Left cardiac atrium (tissue), 4 donors: ENCODE measurements around the gene KRT77. TPM values are rescaled to one million over a fixed set of nuclear protein-coding genes. Genes with fewer than 3 reads are reported as not detected.

ENCODE experiments used
- ATAC-seq, 2 donors: fragments of 200-7000 bp; cut with Tn5 transposase; one replicate each; pipeline ENCODE4 v1.9.1; 2020; ENCODE audit warnings: mild to moderate bottlenecking in 2 of 2, moderate library complexity in 2 of 2
- DNase-seq: peaks from one replicate; pipeline ENCODE4 v3.0.0-alpha.2; 2020
- intact Hi-C, 2 donors: fragments of 100-400 bp; cut with DNase I; formaldehyde crosslinking; loops; one replicate each; pipeline versions ENCODE4 v1.14.1 to v1.15.1; 2022 to 2023
- total RNA-seq, 2 donors: library from RNA; stranded (reverse); fragmentation: NEBNext Ultra II Directional; extraction: Animal tissue kit (Norgen Biotek cat#: 25700); gene quantifications; one replicate each; pipeline ENCODE4 v1.2.1, GENCODE V29; 2021
- donor health status: DM: no; HTN: yes; CAD: no.
- donor health status: DM: no; HTN: yes; CAD: no; lungs with severe emphysema.
- donor health status: DM: yes; HTN: yes; CAD: no.
- donor health status: Dilated cardiomyopathy.

Gene KRT77
- total RNA-seq, 2 donors from 2014 or later, result not detected

GRCh38 chr12:52645120-52645761 is 58.1 kb downstream of the KRT77 start:
- no peak for DNase-seq
- intact Hi-C loops, result no loop called here
- ATAC-seq, result peak in 1 of 2 donors; percentile 38

GRCh38 chr12:52644078-52644415 is 59.3 kb downstream of the KRT77 start:
- DNase-seq (no peak), ATAC-seq (no peak)
- intact Hi-C loops, result no loop called here

- no peak for DNase-seq
These were observed 59.9 kb downstream of the KRT77 start for GRCh38 chr12:52643233-52644077.

GRCh38 chr12:52641468-52641867 is 61.9 kb downstream of the KRT77 start:
- DNase-seq (no peak), ATAC-seq (no peak)
- intact Hi-C loops, result no loop called here

More at GRCh38 chr12:52643233-52644077, 59.9 kb downstream of the KRT77 start:
- no peak for ATAC-seq
- intact Hi-C loops, result no loop called here

Other genes with a start within 250 kb of the KRT77 start
- gene KRT6C, start 229.7 kb downstream of the KRT77 start, total RNA-seq, result not detected
- gene KRT6A, start 210.3 kb downstream of the KRT77 start, total RNA-seq, result 1 to 10 TPM in 1 of 2 donors, under 1 TPM in 1; 0.24 to 1.2 TPM
- gene KRT5, start 183.1 kb downstream of the KRT77 start, total RNA-seq, result 1 to 10 TPM; 1.2 to 4.6 TPM
- gene KRT71, start 150.4 kb downstream of the KRT77 start, total RNA-seq, result not detected
- not detected for gene KRT74, start 129.7 kb downstream of the KRT77 start, total RNA-seq
- not detected for gene KRT72, start 102.1 kb downstream of the KRT77 start, total RNA-seq
- not detected for gene KRT73, start 85.0 kb downstream of the KRT77 start, total RNA-seq
- not detected for gene KRT2, start 51.3 kb downstream of the KRT77 start, total RNA-seq
- gene KRT1, start 23.1 kb downstream of the KRT77 start, total RNA-seq, result under 1 TPM in 1 of 2 donors, not detected in 1; 0.18 TPM
- gene KRT76, start 73.8 kb upstream of the KRT77 start, total RNA-seq, result not detected
- not detected for gene KRT3, start 92.6 kb upstream of the KRT77 start, total RNA-seq
- not detected for gene KRT4, start 110.6 kb upstream of the KRT77 start, total RNA-seq
- gene KRT79, start 130.8 kb upstream of the KRT77 start, total RNA-seq, result under 1 TPM; 0.16 to 0.77 TPM
- not detected for gene KRT78, start 145.5 kb upstream of the KRT77 start, total RNA-seq
- gene KRT8, start 201.6 kb upstream of the KRT77 start, total RNA-seq, result 100 to 1,000 TPM; 194 to 233 TPM
- 10 to 100 TPM; 37.0 to 53.3 TPM for gene KRT18, start 245.6 kb upstream of the KRT77 start, total RNA-seq